Caki2 (cell line): Measurements from ENCODE around the gene JARID2. TPM values are rescaled to one million over a fixed set of nuclear protein-coding genes. Genes with fewer than 3 reads are reported as not detected.

Experiments
- DNase-seq: peaks from one replicate; pipeline ENCODE4 v3.0.0-alpha.2; 2015; ENCODE audit warnings: low read depth
- in situ Hi-C: cut with HindIII; loops from 2 replicates; pipeline ENCODE4 v1.10.0; 2016; ENCODE audit warnings: low sequenced_read_pairs, low pct_unique_long_range_greater_than_20kb, mixed read lengths
- total RNA-seq: library from RNA; depleted of rRNA; stranded (reverse); fragments of >200 nt; shearing (Covaris generic); gene quantifications from 2 replicates; pipeline ENCODE4 v1.2.3, GENCODE V29; 2014; ENCODE audit warnings: low replicate concordance

The JARID2 gene
- total RNA-seq, 1 experiment from 2014 or later, result 4.9 TPM

DNA sequence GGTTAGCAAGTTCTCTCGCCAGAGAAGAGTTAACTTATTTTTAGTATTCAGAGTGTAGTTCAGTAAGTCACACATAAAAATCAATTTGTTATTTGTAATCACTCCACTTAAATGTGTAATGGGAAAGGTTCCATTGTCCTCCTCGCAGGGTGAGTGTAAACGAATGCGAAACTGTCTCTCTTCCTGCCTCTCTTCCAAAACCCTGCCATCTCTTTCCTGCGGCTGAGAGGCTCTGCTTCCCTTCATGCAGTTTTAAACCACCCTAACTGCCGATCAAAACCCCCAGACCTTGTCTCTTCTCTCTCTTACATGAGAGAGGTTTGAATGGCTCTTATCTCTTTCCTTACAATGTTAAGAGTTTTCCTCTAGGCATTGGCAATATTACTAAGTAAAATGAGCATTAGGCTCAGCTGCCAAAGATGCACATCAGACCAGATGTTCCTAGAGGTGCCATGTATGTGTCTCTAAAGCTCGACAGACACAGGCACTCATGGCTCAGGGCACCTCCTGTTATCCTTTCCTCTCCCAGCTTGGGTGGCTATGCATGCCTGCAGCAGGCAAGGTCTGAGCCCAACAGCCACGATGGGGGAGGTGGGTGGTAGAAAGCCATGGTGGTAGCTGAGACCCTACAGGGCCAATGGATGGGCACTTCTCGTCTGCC lies 91.2 kb downstream of the JARID2 start:
- in situ Hi-C loops, result no loop called here
- no peak for DNase-seq

GRCh38 chr6:15337582-15337981 lies 91.7 kb downstream of the JARID2 start:
- DNase-seq, result no peak
- in situ Hi-C loops, result no loop called here

DNA sequence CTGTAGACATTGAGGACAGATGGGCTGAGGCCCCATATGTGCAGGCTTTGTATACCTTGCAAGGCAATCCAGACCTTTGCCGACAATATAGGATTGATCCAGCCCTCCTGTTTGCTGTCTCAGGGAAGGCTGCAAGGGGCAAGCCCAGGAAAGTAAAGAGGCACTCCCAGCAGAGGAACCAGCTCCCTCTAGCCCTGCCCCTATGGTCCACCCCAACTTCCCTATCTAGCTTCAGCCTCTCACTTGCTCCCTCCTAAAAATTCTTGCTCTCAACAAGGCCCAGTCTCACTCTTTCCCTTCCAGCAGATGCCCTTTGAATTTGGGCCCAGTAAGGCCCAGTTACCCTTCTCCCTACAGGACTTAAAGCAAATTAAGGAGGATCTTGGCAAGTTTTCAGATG lies 92.6 kb downstream of the JARID2 start:
- DNase-seq, result no peak
- in situ Hi-C loops, result no loop called here

DNA sequence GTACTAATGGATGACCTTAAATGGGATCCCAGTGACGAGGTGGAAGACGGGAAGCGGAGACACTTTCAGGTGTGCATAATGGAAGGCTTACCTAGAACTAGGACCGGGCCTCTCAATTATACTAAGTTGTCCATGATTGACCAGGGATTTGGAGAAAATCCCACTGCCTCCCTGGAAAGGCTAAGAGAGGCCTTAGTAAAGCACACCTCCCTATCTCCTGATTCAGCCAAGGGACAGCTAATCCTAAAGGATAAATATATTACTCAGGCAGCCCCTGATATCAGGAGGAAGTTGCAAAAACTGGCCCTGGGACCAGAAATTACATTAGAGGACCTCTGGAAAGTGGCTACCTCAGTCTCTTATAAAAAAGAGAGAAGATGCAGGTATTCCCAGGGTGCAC lies 93.2 kb downstream of the JARID2 start:
- in situ Hi-C loops, result no loop called here
- DNase-seq, result no peak

GRCh38 chr6:15340105-15340601 lies 94.3 kb downstream of the JARID2 start:
- DNase-seq, result no peak
- in situ Hi-C loops, result no loop called here

- in situ Hi-C loops, result no loop called here
- no peak for DNase-seq
These were observed 94.9 kb downstream of the JARID2 start for GRCh38 chr6:15340775-15341174.

- in situ Hi-C loops, result no loop called here
- DNase-seq, result no peak
These were observed 95.6 kb downstream of the JARID2 start for GRCh38 chr6:15341311-15342001.

DNA sequence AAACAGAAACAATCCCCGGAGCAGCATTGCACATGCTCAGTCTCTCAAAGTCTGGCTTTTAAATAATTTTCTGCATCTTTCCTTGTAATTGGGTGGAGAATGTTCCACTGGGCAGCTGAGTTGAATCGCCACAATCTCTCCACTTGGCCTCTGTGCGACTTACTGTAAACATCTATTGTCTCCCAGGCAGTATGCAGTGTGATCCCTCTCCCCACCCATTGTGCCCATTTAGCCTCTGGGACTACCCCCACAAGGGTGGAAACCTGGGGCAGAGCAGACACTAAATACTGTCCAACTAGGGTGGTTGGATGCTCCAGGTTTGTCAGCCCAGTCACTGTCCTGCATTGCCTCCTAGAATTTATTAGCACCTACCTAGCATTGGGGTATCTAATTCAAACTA lies 96.2 kb downstream of the JARID2 start:
- in situ Hi-C loops, result no loop called here
- no peak for DNase-seq

- in situ Hi-C loops, result no loop called here
- no peak for DNase-seq
These were observed 97.8 kb downstream of the JARID2 start for GRCh38 chr6:15343490-15344191.

- DNase-seq, result no peak
These were observed 98.3 kb downstream of the JARID2 start for GRCh38 chr6:15344192-15344519.

GRCh38 chr6:15344831-15345230 lies 99.0 kb downstream of the JARID2 start:
- in situ Hi-C loops, result no loop called here
- no peak for DNase-seq

More at GRCh38 chr6:15344192-15344519, 98.3 kb downstream of the JARID2 start:
- in situ Hi-C loops, result no loop called here

GRCh38 chr6:15346315-15346714 lies 100.4 kb downstream of the JARID2 start:
- no peak for DNase-seq
- in situ Hi-C loops, result no loop called here

DNA sequence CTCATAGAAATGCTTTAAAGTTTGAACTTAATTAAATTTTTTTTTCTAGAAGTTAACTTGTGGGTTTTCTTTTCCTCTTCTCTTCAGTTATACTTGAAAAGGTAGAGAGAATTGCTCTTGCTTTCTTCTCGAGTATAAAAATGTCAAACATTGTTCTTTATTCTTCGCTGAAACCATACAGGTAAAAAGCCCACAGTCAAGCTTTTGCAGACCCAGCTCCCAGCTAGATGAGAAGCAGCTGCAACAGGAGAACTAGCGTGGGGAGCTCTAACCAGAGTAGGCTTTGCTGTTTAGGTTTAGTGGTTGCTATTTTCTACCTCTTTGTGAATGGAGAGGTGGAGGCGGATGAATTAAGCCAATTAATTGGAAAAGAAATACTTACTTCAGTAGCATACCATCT lies 102.7 kb downstream of the JARID2 start:
- no peak for DNase-seq
- in situ Hi-C loops, result no loop called here

- DNase-seq, result no peak
- in situ Hi-C loops, result no loop called here
These were observed 103.5 kb downstream of the JARID2 start for GRCh38 chr6:15349379-15349778.

DNA sequence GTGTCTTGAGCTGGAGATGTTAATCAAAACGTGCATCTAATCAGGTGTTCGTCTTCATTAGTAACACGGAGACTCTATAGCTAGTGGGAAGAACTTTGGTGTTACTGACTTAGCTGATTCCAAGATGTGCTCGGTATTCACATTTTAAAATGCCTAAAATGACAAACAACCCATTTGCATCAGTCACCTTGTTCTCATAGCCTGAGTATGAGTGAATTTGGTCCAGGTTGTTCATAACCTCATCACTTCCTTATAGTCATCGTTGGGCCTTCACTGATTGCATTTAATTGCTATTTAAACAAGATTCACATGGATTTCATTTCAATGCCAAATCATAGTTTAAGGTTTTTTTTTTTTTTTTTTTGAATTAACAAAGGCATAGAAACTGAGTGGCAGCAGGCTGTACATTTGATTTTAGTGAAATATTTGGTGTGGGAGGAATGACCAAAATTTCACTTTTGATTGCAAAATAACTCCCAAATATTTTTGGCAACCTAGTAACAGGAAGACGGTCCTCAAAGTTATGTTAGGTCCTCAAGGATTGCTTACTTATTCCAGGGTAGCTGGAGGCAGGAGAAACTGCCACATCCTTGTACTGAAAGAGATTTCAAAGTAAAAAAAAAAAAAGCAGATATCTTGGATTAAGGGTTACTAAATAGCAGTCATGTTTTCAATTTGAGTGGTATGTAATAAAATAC lies 104.7 kb downstream of the JARID2 start:
- DNase-seq, result no peak
- in situ Hi-C loops, result no loop called here

GRCh38 chr6:15351631-15352030 lies 105.8 kb downstream of the JARID2 start:
- in situ Hi-C loops, result no loop called here
- no peak for DNase-seq

GRCh38 chr6:15352220-15352619 lies 106.4 kb downstream of the JARID2 start:
- DNase-seq, result no peak
- in situ Hi-C loops, result no loop called here

GRCh38 chr6:15352845-15353244 lies 107.0 kb downstream of the JARID2 start:
- DNase-seq, result no peak

DNA sequence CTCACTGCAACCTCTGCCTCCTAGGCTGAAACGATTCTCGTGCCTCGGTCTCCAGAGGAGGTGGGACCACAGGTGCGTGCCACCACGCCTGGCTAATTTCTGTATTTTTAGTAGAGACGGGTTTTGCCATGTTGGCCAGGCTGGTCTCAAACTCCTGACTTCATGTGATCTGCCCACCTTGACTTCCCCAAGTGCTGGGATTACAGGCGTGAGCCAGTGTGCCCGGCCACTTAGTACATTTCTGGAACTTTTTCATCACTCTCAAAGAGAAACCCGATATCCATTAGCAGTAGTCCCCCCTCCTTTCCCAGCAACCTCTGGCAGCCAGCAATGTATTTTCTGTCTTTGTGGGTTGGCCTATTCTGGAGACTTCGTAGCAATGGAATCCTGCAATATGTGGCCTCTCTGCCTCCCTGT lies 109.8 kb downstream of the JARID2 start:
- DNase-seq, result no peak
- in situ Hi-C loops, result no loop called here

More at GRCh38 chr6:15352845-15353244, 107.0 kb downstream of the JARID2 start:
- in situ Hi-C loops, result no loop called here
